ENCODE data around the gene GALNT2.

DNA sequence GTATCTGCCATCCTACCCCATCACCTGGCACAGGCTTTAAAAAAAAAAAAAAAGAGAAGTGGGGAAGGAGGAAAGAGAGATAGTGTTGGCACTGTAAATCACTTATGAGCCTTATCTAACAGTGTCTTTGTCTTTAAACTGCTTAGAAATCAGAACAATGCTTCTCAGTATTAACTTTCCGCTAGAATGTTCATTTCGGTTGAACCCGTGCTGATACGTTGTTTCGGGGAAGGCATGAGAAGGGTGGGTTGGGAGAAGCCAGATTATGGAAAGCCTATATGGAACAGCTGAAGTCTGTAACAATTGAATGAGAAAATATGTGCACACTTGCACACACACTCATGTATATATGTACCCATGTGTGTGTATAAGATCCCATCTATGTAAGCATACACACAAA is 170.8 kb downstream of the GALNT2 start:
- TF ChIP-seq, protein P1, sequence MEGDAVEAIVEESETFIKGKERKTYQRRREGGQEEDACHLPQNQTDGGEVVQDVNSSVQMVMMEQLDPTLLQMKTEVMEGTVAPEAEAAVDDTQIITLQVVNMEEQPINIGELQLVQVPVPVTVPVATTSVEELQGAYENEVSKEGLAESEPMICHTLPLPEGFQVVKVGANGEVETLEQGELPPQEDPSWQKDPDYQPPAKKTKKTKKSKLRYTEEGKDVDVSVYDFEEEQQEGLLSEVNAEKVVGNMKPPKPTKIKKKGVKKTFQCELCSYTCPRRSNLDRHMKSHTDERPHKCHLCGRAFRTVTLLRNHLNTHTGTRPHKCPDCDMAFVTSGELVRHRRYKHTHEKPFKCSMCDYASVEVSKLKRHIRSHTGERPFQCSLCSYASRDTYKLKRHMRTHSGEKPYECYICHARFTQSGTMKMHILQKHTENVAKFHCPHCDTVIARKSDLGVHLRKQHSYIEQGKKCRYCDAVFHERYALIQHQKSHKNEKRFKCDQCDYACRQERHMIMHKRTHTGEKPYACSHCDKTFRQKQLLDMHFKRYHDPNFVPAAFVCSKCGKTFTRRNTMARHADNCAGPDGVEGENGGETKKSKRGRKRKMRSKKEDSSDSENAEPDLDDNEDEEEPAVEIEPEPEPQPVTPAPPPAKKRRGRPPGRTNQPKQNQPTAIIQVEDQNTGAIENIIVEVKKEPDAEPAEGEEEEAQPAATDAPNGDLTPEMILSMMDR (IDR thresholded peaks at IDR 0.05; ENCODE audit: low read depth, low read length, missing input control): no peak
- TF ChIP-seq, protein P2, sequence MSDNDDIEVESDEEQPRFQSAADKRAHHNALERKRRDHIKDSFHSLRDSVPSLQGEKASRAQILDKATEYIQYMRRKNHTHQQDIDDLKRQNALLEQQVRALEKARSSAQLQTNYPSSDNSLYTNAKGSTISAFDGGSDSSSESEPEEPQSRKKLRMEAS (IDR thresholded peaks at IDR 0.05): no peak
- TF ChIP-seq, protein P3, sequence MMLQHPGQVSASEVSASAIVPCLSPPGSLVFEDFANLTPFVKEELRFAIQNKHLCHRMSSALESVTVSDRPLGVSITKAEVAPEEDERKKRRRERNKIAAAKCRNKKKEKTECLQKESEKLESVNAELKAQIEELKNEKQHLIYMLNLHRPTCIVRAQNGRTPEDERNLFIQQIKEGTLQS (IDR thresholded peaks at IDR 0.05): no peak
- TF ChIP-seq, protein P4, sequence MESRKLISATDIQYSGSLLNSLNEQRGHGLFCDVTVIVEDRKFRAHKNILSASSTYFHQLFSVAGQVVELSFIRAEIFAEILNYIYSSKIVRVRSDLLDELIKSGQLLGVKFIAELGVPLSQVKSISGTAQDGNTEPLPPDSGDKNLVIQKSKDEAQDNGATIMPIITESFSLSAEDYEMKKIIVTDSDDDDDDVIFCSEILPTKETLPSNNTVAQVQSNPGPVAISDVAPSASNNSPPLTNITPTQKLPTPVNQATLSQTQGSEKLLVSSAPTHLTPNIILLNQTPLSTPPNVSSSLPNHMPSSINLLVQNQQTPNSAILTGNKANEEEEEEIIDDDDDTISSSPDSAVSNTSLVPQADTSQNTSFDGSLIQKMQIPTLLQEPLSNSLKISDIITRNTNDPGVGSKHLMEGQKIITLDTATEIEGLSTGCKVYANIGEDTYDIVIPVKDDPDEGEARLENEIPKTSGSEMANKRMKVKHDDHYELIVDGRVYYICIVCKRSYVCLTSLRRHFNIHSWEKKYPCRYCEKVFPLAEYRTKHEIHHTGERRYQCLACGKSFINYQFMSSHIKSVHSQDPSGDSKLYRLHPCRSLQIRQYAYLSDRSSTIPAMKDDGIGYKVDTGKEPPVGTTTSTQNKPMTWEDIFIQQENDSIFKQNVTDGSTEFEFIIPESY (IDR thresholded peaks at IDR 0.05): no peak
- TF ChIP-seq, protein P5, sequence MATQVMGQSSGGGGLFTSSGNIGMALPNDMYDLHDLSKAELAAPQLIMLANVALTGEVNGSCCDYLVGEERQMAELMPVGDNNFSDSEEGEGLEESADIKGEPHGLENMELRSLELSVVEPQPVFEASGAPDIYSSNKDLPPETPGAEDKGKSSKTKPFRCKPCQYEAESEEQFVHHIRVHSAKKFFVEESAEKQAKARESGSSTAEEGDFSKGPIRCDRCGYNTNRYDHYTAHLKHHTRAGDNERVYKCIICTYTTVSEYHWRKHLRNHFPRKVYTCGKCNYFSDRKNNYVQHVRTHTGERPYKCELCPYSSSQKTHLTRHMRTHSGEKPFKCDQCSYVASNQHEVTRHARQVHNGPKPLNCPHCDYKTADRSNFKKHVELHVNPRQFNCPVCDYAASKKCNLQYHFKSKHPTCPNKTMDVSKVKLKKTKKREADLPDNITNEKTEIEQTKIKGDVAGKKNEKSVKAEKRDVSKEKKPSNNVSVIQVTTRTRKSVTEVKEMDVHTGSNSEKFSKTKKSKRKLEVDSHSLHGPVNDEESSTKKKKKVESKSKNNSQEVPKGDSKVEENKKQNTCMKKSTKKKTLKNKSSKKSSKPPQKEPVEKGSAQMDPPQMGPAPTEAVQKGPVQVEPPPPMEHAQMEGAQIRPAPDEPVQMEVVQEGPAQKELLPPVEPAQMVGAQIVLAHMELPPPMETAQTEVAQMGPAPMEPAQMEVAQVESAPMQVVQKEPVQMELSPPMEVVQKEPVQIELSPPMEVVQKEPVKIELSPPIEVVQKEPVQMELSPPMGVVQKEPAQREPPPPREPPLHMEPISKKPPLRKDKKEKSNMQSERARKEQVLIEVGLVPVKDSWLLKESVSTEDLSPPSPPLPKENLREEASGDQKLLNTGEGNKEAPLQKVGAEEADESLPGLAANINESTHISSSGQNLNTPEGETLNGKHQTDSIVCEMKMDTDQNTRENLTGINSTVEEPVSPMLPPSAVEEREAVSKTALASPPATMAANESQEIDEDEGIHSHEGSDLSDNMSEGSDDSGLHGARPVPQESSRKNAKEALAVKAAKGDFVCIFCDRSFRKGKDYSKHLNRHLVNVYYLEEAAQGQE (IDR thresholded peaks at IDR 0.05): no peak
- TF ChIP-seq GABPA (IDR thresholded peaks at IDR 0.05 in 1 of 2, conservative IDR thresholded peaks at IDR 0.05 in 1 of 2) (no peak), TAF1 (conservative IDR thresholded peaks at IDR 0.05) (no peak), JUND (IDR thresholded peaks at IDR 0.05) (no peak), RAD21 (IDR thresholded peaks at IDR 0.05) (no peak), YY1 (IDR thresholded peaks at IDR 0.05) (no peak), SP1 (IDR thresholded peaks at IDR 0.05) (no peak), RXRA (IDR thresholded peaks at IDR 0.05) (no peak), FOXA2 (IDR thresholded peaks at IDR 0.05) (no peak)
